ENCODE data around the gene RTN4R. TPM values are rescaled to one million over a fixed set of nuclear protein-coding genes. Genes with fewer than 3 reads are reported as not detected.

The RTN4R gene
- total and polyA plus RNA-seq, 9 of the 15 experiments (the other 6 are each of a cell fraction or from before 2014, with no cell fraction given) = 0.04 to 2.8 (median 1.4) TPM; not detected in 3

DNA sequence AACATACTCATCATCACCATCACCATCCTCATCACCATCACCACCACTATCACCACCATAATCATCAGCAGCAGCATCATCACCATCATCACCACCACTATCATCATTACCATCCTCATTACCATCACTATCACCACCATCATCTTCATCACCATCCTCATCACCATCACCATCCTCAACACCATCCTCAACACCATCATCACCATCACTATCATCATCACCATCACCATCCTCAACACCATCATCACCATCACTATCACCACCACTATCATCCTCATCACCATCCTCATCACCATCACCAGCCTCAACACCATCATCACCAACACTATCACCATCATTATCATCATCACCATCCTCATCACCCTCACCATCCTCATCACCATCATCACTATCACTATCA, 16.6 kb downstream of the RTN4R start (continued):
- TF ChIP-seq JUN (IDR thresholded peaks at IDR 0.05; ENCODE audit: borderline replicate concordance, low read depth, low read length) (no peak), JUN (CRISPR knock-in tag; IDR thresholded peaks at IDR 0.05; ENCODE audit: borderline replicate concordance) (no peak), KLF10 (CRISPR knock-in tag; IDR thresholded peaks at IDR 0.05) (no peak), TRIM24 (IDR thresholded peaks at IDR 0.05) (0 out of 4 replicates have a peak, but pooled peaks of 1 of the 2 experiments have one; percentile 16), MCM7 (IDR thresholded peaks at IDR 0.05) (0 out of 4 replicates have a peak, but pooled peaks of 1 of the 2 experiments have one; percentile 27), MCM3 (IDR thresholded peaks at IDR 0.05) (0 out of 2 replicates have a peak, but pooled peaks have one; percentile 49), SAFB (IDR thresholded peaks at IDR 0.05; ENCODE audit: borderline replicate concordance, low read depth, low read length) (no peak), HDAC3 (IDR thresholded peaks at IDR 0.05; ENCODE audit: borderline replicate concordance, partially characterized antibody) (no peak), ELF4 (CRISPR knock-in tag; IDR thresholded peaks at IDR 0.05) (peak; percentile 86), RCOR1 (IDR thresholded peaks at IDR 0.05; ENCODE audit: borderline replicate concordance in 1 of 2, low read depth in 2 of 2, low read length in 2 of 2) (peak in 1 of 2 experiments; percentile 4; a peak in 1 of 4 replicates), RBM25 (IDR thresholded peaks at IDR 0.05; ENCODE audit: low read depth, low read length, severe bottlenecking) (no peak), MYC (IDR thresholded peaks at IDR 0.05; ENCODE audit: low read depth, low read length) (no peak), MYC (CRISPR knock-in tag; IDR thresholded peaks at IDR 0.05; ENCODE audit: borderline replicate concordance, low read depth) (0 out of 2 replicates have a peak, but pooled peaks have one; percentile 28)
- TF ChIP-seq, protein P1, sequence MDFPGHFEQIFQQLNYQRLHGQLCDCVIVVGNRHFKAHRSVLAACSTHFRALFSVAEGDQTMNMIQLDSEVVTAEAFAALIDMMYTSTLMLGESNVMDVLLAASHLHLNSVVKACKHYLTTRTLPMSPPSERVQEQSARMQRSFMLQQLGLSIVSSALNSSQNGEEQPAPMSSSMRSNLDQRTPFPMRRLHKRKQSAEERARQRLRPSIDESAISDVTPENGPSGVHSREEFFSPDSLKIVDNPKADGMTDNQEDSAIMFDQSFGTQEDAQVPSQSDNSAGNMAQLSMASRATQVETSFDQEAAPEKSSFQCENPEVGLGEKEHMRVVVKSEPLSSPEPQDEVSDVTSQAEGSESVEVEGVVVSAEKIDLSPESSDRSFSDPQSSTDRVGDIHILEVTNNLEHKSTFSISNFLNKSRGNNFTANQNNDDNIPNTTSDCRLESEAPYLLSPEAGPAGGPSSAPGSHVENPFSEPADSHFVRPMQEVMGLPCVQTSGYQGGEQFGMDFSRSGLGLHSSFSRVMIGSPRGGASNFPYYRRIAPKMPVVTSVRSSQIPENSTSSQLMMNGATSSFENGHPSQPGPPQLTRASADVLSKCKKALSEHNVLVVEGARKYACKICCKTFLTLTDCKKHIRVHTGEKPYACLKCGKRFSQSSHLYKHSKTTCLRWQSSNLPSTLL (IDR thresholded peaks at IDR 0.05) = 0 out of 2 replicates have a peak, but pooled peaks have one; percentile 50
- TF ChIP-seq, protein P2, sequence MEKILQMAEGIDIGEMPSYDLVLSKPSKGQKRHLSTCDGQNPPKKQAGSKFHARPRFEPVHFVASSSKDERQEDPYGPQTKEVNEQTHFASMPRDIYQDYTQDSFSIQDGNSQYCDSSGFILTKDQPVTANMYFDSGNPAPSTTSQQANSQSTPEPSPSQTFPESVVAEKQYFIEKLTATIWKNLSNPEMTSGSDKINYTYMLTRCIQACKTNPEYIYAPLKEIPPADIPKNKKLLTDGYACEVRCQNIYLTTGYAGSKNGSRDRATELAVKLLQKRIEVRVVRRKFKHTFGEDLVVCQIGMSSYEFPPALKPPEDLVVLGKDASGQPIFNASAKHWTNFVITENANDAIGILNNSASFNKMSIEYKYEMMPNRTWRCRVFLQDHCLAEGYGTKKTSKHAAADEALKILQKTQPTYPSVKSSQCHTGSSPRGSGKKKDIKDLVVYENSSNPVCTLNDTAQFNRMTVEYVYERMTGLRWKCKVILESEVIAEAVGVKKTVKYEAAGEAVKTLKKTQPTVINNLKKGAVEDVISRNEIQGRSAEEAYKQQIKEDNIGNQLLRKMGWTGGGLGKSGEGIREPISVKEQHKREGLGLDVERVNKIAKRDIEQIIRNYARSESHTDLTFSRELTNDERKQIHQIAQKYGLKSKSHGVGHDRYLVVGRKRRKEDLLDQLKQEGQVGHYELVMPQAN (IDR thresholded peaks at IDR 0.05; ENCODE audit: borderline replicate concordance) = peak; percentile 54
- TF ChIP-seq, protein P3, sequence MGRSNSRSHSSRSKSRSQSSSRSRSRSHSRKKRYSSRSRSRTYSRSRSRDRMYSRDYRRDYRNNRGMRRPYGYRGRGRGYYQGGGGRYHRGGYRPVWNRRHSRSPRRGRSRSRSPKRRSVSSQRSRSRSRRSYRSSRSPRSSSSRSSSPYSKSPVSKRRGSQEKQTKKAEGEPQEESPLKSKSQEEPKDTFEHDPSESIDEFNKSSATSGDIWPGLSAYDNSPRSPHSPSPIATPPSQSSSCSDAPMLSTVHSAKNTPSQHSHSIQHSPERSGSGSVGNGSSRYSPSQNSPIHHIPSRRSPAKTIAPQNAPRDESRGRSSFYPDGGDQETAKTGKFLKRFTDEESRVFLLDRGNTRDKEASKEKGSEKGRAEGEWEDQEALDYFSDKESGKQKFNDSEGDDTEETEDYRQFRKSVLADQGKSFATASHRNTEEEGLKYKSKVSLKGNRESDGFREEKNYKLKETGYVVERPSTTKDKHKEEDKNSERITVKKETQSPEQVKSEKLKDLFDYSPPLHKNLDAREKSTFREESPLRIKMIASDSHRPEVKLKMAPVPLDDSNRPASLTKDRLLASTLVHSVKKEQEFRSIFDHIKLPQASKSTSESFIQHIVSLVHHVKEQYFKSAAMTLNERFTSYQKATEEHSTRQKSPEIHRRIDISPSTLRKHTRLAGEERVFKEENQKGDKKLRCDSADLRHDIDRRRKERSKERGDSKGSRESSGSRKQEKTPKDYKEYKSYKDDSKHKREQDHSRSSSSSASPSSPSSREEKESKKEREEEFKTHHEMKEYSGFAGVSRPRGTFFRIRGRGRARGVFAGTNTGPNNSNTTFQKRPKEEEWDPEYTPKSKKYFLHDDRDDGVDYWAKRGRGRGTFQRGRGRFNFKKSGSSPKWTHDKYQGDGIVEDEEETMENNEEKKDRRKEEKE (IDR thresholded peaks at IDR 0.05; ENCODE audit: borderline replicate concordance in 1 of 2, control insufficient read depth in 1 of 2, low read depth in 2 of 2, low read length in 1 of 2) = peak in 1 of 2 experiments; percentile 85; a peak in 1 of 4 replicates
- TF ChIP-seq, protein P4, sequence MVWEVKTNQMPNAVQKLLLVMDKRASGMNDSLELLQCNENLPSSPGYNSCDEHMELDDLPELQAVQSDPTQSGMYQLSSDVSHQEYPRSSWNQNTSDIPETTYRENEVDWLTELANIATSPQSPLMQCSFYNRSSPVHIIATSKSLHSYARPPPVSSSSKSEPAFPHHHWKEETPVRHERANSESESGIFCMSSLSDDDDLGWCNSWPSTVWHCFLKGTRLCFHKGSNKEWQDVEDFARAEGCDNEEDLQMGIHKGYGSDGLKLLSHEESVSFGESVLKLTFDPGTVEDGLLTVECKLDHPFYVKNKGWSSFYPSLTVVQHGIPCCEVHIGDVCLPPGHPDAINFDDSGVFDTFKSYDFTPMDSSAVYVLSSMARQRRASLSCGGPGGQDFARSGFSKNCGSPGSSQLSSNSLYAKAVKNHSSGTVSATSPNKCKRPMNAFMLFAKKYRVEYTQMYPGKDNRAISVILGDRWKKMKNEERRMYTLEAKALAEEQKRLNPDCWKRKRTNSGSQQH (CRISPR knock-in tag; IDR thresholded peaks at IDR 0.05) = peak; percentile 95
- TF ChIP-seq, protein P5, sequence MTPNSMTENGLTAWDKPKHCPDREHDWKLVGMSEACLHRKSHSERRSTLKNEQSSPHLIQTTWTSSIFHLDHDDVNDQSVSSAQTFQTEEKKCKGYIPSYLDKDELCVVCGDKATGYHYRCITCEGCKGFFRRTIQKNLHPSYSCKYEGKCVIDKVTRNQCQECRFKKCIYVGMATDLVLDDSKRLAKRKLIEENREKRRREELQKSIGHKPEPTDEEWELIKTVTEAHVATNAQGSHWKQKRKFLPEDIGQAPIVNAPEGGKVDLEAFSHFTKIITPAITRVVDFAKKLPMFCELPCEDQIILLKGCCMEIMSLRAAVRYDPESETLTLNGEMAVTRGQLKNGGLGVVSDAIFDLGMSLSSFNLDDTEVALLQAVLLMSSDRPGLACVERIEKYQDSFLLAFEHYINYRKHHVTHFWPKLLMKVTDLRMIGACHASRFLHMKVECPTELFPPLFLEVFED (CRISPR knock-in tag; conservative IDR thresholded peaks at IDR 0.05) = peak; percentile 94

All from K562 (cell line).